ENCODE data around the gene NPEPL1.

The NPEPL1 gene

DNA sequence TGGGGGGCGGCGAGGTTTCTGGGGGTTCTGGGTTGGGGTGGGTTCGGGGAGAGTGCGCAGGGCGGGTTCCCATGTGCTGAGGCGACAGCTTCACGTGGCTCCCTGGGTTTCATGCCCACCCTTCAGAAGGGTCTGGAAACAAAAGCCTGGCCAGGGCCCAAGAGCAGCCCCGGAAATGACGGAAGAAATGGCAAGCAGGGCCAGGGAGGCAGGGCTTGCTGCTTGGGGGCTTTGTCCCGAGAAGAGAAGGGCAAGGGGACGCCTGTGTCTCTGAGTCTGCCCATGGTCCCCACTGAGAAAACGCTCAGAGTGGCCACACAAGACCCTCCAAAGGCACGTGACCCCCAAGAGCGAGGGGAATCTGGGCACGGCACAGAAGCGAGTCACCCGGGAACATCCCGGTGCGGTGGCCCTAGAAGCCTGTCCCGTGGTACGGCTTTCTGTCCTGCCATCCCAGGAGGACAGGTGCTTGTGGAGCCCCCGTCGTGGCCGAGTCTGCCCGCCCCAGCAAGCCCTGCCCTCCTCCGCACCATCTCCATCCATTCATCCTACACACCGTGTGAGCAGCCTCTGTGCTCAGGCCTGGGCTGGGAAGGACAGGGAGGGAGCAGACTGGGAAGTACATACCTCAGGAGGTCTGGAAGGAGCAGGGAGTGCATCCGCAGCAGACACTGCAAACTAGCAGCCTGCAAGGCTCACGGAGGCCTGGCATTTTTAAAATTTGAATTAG lies 9.0 kb downstream of the NPEPL1 start:
- in situ Hi-C loops (cut with MboI; ENCODE audit: low pct_unique_long_range_greater_than_20kb, low sequenced_read_pairs, unreplicated experiment): no loop called here
- DNase-seq (ENCODE audit: low spot score): no peak
- TF ChIP-seq, protein P1, sequence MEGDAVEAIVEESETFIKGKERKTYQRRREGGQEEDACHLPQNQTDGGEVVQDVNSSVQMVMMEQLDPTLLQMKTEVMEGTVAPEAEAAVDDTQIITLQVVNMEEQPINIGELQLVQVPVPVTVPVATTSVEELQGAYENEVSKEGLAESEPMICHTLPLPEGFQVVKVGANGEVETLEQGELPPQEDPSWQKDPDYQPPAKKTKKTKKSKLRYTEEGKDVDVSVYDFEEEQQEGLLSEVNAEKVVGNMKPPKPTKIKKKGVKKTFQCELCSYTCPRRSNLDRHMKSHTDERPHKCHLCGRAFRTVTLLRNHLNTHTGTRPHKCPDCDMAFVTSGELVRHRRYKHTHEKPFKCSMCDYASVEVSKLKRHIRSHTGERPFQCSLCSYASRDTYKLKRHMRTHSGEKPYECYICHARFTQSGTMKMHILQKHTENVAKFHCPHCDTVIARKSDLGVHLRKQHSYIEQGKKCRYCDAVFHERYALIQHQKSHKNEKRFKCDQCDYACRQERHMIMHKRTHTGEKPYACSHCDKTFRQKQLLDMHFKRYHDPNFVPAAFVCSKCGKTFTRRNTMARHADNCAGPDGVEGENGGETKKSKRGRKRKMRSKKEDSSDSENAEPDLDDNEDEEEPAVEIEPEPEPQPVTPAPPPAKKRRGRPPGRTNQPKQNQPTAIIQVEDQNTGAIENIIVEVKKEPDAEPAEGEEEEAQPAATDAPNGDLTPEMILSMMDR (IDR thresholded peaks at IDR 0.05; ENCODE audit: extremely low read depth, insufficient read depth, missing control alignments): no peak

- TF ChIP-seq, protein P1 (IDR thresholded peaks at IDR 0.05; ENCODE audit: extremely low read depth, insufficient read depth, missing control alignments): no peak
- no peak for DNase-seq (ENCODE audit: low spot score)
- in situ Hi-C loops (cut with MboI; ENCODE audit: low pct_unique_long_range_greater_than_20kb, low sequenced_read_pairs, unreplicated experiment): no loop called here
Observed at GRCh38 chr20:58702161-58702510, 9.5 kb downstream of the NPEPL1 start.

- DNase-seq (ENCODE audit: low spot score): no peak
- TF ChIP-seq, protein P1 (IDR thresholded peaks at IDR 0.05; ENCODE audit: extremely low read depth, insufficient read depth, missing control alignments): peak; percentile 38
- in situ Hi-C loops (cut with MboI; ENCODE audit: low pct_unique_long_range_greater_than_20kb, low sequenced_read_pairs, unreplicated experiment): no loop called here
Observed at GRCh38 chr20:58702859-58703648, 10.5 kb downstream of the NPEPL1 start.

GRCh38 chr20:58703765-58704371 lies 11.3 kb downstream of the NPEPL1 start:
- TF ChIP-seq, protein P1 (IDR thresholded peaks at IDR 0.05; ENCODE audit: extremely low read depth, insufficient read depth, missing control alignments): no peak
- in situ Hi-C loops (cut with MboI; ENCODE audit: low pct_unique_long_range_greater_than_20kb, low sequenced_read_pairs, unreplicated experiment): no loop called here
- DNase-seq (ENCODE audit: low spot score): no peak

DNA sequence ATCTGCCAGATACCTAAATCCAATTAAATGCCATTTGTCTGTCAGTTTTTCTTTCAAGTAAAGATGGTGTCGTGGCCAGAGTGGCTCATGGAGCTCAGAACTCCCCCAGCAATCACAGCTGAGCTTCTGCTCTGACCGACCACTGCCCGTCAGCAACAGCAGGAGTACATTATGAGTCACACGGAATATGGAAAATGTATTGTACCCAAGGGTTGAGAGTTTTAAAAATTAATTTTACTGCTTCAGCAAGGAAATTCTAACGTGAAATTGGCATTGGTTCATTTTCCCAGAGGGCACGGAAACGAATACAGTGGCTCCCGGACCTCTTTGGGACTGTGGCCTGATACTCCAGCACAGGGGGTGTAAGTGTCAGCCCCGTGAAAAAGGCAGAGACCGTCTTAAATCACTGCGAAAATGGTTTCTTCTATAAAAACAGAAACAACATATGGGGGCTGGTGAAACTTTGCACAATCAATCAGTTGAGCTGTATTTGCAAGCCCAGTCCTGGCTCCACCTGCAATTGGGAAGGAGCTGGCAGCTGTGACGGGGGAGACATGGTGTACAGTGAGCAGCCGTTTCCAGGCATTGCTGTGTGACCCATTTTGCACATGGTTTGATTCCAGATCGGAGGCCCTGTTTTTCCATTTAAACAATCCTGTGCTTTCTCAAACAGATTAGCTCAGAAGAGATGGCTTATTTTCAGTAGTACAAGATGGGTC lies 12.8 kb downstream of the NPEPL1 start:
- TF ChIP-seq, protein P1 (IDR thresholded peaks at IDR 0.05; ENCODE audit: extremely low read depth, insufficient read depth, missing control alignments): no peak
- DNase-seq (ENCODE audit: low spot score): no peak
- in situ Hi-C loops (cut with MboI; ENCODE audit: low pct_unique_long_range_greater_than_20kb, low sequenced_read_pairs, unreplicated experiment): no loop called here
